ENCODE measurements around the gene FHIT.
"Not testable (repeated sequence)": the region's sequence is repeated elsewhere in the genome, so short reads cannot be mapped to it uniquely, and the experiment has no call there.

The FHIT gene

GRCh38 chr3:60552581-60552980, 698.7 kb downstream of the FHIT start:
- DNase-seq (ENCODE audit: insufficient read length, low spot score) (no peak), FAIRE-seq (no peak)
- TF ChIP-seq CTCF (IDR thresholded peaks at IDR 0.05; ENCODE audit: insufficient read depth, missing control alignments) = no peak

GRCh38 chr3:60551455-60552209, 699.6 kb downstream of the FHIT start:
- FAIRE-seq (no peak), DNase-seq (ENCODE audit: insufficient read length, low spot score) (no peak)
- TF ChIP-seq CTCF (IDR thresholded peaks at IDR 0.05; ENCODE audit: insufficient read depth, missing control alignments) = no peak

GRCh38 chr3:60549863-60550262, 701.4 kb downstream of the FHIT start:
- FAIRE-seq (no peak), DNase-seq (ENCODE audit: insufficient read length, low spot score) (no peak)
- TF ChIP-seq CTCF (IDR thresholded peaks at IDR 0.05; ENCODE audit: insufficient read depth, missing control alignments) = no peak

- no peak for FAIRE-seq
- no peak for DNase-seq (ENCODE audit: insufficient read length, low spot score)
- TF ChIP-seq CTCF (IDR thresholded peaks at IDR 0.05; ENCODE audit: insufficient read depth, missing control alignments) = no peak
These were observed 708.3 kb downstream of the FHIT start for GRCh38 chr3:60542995-60543394.

GRCh38 chr3:60539394-60539793, 711.9 kb downstream of the FHIT start:
- not testable (repeated sequence) for FAIRE-seq; DNase-seq (ENCODE audit: insufficient read length, low spot score)

- no peak for TF ChIP-seq CTCF (IDR thresholded peaks at IDR 0.05; ENCODE audit: insufficient read depth, missing control alignments)
- FAIRE-seq = no peak
- DNase-seq (ENCODE audit: insufficient read length, low spot score) = no peak
These were observed 714.8 kb downstream of the FHIT start for GRCh38 chr3:60536420-60536819.

- no peak for TF ChIP-seq CTCF (IDR thresholded peaks at IDR 0.05; ENCODE audit: insufficient read depth, missing control alignments)
- FAIRE-seq (no peak), DNase-seq (ENCODE audit: insufficient read length, low spot score) (no peak)
These were observed 719.5 kb downstream of the FHIT start for GRCh38 chr3:60531759-60532158.

Data from D721Med (cell line).